ENCODE results near the gene PRKN. TPM values are rescaled to one million over a fixed set of nuclear protein-coding genes. Genes with fewer than 3 reads are reported as not detected.

The PRKN gene
- total and polyA plus RNA-seq, 9 of the 15 experiments (the other 6 are each of a cell fraction or from before 2014, with no cell fraction given) = 0.03 to 0.96 (median 0.15) TPM; not detected in 2

DNA sequence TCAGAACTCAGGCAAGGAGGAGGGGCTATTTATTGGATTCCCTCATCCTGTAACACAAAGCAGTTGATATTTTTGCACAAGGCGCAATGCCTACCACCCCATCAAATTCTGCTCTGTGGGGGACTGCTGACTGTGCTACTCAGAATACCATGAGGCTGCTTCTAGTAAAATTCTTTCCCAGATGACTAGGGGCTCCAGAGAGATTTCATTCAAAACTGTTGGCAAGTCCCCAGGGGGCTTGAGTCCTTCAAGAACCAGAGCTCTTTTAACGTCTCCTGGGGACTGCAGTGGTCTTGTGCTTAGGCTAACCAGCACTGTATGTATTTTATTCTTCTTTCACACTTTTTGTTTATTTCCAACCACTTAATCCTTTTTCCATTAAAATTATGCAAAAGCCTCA, 1087.8 kb downstream of the PRKN start:
- Histone ChIP-seq H3K9me3 (replicated peaks; ENCODE audit: control insufficient read depth, insufficient read depth, low read depth, low read length) (no peaks in the 10 kb centered on the region), H3K9me1 (ENCODE audit: control insufficient read depth, insufficient read depth, low read length) (no peaks in the 10 kb centered on the region), H3K27me3 (ENCODE audit: control insufficient read depth in 2 of 2, insufficient read depth in 2 of 2, low read length in 2 of 2) (peaks cover 0 to 8% of the 10 kb centered on the region in 2 experiments; a peak in 4 of 5 replicates), H3K9ac (ENCODE audit: insufficient read depth in 1 of 2, low read depth in 2 of 2, low read length in 2 of 2) (no peak overlapping the region), H2AFZ (ENCODE audit: low read depth, low read length) (no peak overlapping the region), H4K20me1 (replicated peaks; ENCODE audit: control insufficient read depth, insufficient read depth, low read length) (no peaks in the 10 kb centered on the region), H3K4me2 (ENCODE audit: insufficient read depth, low read length) (no peak overlapping the region), H3K4me3 (no peak overlapping the region), H3K4me1 (replicated peaks in 1 of 2; ENCODE audit: control insufficient read depth in 2 of 2, insufficient read depth in 2 of 2, low read length in 2 of 2) (no peaks in the 10 kb centered on the region), H3K27ac (ENCODE audit: extremely low read depth, low read depth, low read length) (no peak overlapping the region), H3K36me3 (ENCODE audit: control insufficient read depth, insufficient read depth, low read length) (no peaks in the 10 kb centered on the region), H3K79me2 (ENCODE audit: control insufficient read depth, insufficient read depth, low read length) (no peaks in the 10 kb centered on the region)
- no peak for TF ChIP-seq TAF7 (tag; IDR thresholded peaks at IDR 0.05)
- TF ChIP-seq, protein P1, sequence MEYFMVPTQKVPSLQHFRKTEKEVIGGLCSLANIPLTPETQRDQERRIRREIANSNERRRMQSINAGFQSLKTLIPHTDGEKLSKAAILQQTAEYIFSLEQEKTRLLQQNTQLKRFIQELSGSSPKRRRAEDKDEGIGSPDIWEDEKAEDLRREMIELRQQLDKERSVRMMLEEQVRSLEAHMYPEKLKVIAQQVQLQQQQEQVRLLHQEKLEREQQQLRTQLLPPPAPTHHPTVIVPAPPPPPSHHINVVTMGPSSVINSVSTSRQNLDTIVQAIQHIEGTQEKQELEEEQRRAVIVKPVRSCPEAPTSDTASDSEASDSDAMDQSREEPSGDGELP (CRISPR knock-in tag; IDR thresholded peaks at IDR 0.05; ENCODE audit: borderline replicate concordance) = no peak
- TF ChIP-seq ZC3H4 (CRISPR knock-in tag; IDR thresholded peaks at IDR 0.05; ENCODE audit: borderline replicate concordance) = no peak
- no peak for TF ChIP-seq ZNF347 (CRISPR knock-in tag; IDR thresholded peaks at IDR 0.05; ENCODE audit: low read depth)
- TF ChIP-seq FOXM1 (IDR thresholded peaks at IDR 0.05; ENCODE audit: low read depth) = no peak
- TF ChIP-seq FOXM1 (CRISPR knock-in tag; IDR thresholded peaks at IDR 0.05; ENCODE audit: low read depth) = no peak
- no peak for TF ChIP-seq NEUROD1 (IDR thresholded peaks at IDR 0.05; ENCODE audit: borderline replicate concordance, low read depth, low read length, partially characterized antibody)
- TF ChIP-seq FIP1L1 (IDR thresholded peaks at IDR 0.05; ENCODE audit: low read depth, low read length, poor library complexity, severe bottlenecking) = no peak
- TF ChIP-seq, protein P2, sequence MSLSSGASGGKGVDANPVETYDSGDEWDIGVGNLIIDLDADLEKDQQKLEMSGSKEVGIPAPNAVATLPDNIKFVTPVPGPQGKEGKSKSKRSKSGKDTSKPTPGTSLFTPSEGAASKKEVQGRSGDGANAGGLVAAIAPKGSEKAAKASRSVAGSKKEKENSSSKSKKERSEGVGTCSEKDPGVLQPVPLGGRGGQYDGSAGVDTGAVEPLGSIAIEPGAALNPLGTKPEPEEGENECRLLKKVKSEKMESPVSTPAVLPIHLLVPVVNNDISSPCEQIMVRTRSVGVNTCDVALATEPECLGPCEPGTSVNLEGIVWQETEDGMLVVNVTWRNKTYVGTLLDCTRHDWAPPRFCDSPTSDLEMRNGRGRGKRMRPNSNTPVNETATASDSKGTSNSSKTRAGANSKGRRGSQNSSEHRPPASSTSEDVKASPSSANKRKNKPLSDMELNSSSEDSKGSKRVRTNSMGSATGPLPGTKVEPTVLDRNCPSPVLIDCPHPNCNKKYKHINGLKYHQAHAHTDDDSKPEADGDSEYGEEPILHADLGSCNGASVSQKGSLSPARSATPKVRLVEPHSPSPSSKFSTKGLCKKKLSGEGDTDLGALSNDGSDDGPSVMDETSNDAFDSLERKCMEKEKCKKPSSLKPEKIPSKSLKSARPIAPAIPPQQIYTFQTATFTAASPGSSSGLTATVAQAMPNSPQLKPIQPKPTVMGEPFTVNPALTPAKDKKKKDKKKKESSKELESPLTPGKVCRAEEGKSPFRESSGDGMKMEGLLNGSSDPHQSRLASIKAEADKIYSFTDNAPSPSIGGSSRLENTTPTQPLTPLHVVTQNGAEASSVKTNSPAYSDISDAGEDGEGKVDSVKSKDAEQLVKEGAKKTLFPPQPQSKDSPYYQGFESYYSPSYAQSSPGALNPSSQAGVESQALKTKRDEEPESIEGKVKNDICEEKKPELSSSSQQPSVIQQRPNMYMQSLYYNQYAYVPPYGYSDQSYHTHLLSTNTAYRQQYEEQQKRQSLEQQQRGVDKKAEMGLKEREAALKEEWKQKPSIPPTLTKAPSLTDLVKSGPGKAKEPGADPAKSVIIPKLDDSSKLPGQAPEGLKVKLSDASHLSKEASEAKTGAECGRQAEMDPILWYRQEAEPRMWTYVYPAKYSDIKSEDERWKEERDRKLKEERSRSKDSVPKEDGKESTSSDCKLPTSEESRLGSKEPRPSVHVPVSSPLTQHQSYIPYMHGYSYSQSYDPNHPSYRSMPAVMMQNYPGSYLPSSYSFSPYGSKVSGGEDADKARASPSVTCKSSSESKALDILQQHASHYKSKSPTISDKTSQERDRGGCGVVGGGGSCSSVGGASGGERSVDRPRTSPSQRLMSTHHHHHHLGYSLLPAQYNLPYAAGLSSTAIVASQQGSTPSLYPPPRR (CRISPR knock-in tag; IDR thresholded peaks at IDR 0.05; ENCODE audit: borderline replicate concordance) = no peak
- no peak for TF ChIP-seq ELF4 (CRISPR knock-in tag; IDR thresholded peaks at IDR 0.05)
- no peak for TF ChIP-seq FOSL1 (tag; conservative IDR thresholded peaks at IDR 0.05)
- no peak for TF ChIP-seq TAF15 (IDR thresholded peaks at IDR 0.05; ENCODE audit: low read depth, low read length)
- TF ChIP-seq HNRNPL (IDR thresholded peaks at IDR 0.05; ENCODE audit: low read depth, low read length) = no peak
- no peak for TF ChIP-seq FOXJ3 (CRISPR knock-in tag; IDR thresholded peaks at IDR 0.05)
- ATAC-seq (no peak), DNase-seq (ENCODE audit: extremely low read depth in 1 of 4, low spot score in 3 of 4) (no peak), FAIRE-seq (no peak)
- in situ Hi-C loops (cut with MboI) = no loop called here
- BruUV-seq (replicated peaks) = no TSS peak
- ChIA-PET POLR2A (interaction anchor here (1.9 kb wide), 1 partner anchor 11 kb away, joined by 6 read pairs; no protein-coding TSS in a partner anchor), CTCF (ENCODE audit: low intra/inter-chr PET ratio) (no interaction called here)
- 0% methylated on average over 2 of the region's 2 CpGs for WGBS (ENCODE audit: insufficient coverage, low coverage, missing lambda C conversion rate)
- intact Hi-C loops (cut with micrococcal nuclease) = no loop called here
